Measurements from ENCODE around the gene GATA5. TPM values are rescaled to one million over a fixed set of nuclear protein-coding genes. Genes with fewer than 3 reads are reported as not detected.
A peak's percentile ranks its signal among the peaks of the same experiment; 100 is the strongest.

The GATA5 gene
- total and polyA plus RNA-seq, 2 donors from 2014 or later = 1.0 to 6.9 TPM

- no peaks in the 10 kb centered on the region for H3K36me3 ChIP-seq (ENCODE audit: control insufficient read depth in 2 of 3, insufficient read depth in 3 of 3, low read length in 3 of 3)
- no peaks in the 10 kb centered on the region for H3K9me3 ChIP-seq (ENCODE audit: control insufficient read depth in 2 of 3, insufficient read depth in 1 of 3, low read length in 3 of 3)
- H3K4me3 ChIP-seq (ENCODE audit: low read length in 3 of 3) = no peak overlapping the region
- H3K4me1 ChIP-seq (ENCODE audit: control insufficient read depth in 2 of 3, insufficient read depth in 2 of 3, low read depth in 1 of 3, low read length in 3 of 3) = peaks cover 0 to 22% (median 6%) of the 10 kb centered on the region in 3 donors
- DNase-seq = no peak
- intact Hi-C loops (cut with DNase I) = no loop called here
- no peaks in the 10 kb centered on the region for H3K27me3 ChIP-seq (ENCODE audit: control insufficient read depth, insufficient read depth, low read length)
- TF ChIP-seq CTCF (IDR thresholded peaks at IDR 0.05; ENCODE audit: borderline replicate concordance, extremely low read depth, insufficient read depth) = no peak
- no peak for FAIRE-seq
- no peak overlapping the region for H3K9ac ChIP-seq (ENCODE audit: low read length in 3 of 3)
- no peak overlapping the region for H3K27ac ChIP-seq (ENCODE audit: low read depth in 2 of 2, low read length in 2 of 2)
Measured at GRCh38 chr20:62429455-62430310, 46.1 kb downstream of the GATA5 start.

- TF ChIP-seq CTCF (IDR thresholded peaks at IDR 0.05; ENCODE audit: borderline replicate concordance, extremely low read depth, insufficient read depth) = no peak
- Histone ChIP-seq H3K27ac (ENCODE audit: low read depth in 2 of 2, low read length in 2 of 2) (no peak overlapping the region), H3K4me1 (ENCODE audit: control insufficient read depth in 2 of 3, insufficient read depth in 2 of 3, low read depth in 1 of 3, low read length in 3 of 3) (peaks cover 0 to 19% (median 3%) of the 10 kb centered on the region in 3 donors), H3K4me3 (ENCODE audit: low read length in 3 of 3) (no peak overlapping the region), H3K27me3 (ENCODE audit: control insufficient read depth, insufficient read depth, low read length) (no peaks in the 10 kb centered on the region), H3K9ac (ENCODE audit: low read length in 3 of 3) (no peak overlapping the region), H3K9me3 (ENCODE audit: control insufficient read depth in 2 of 3, insufficient read depth in 1 of 3, low read length in 3 of 3) (no peaks in the 10 kb centered on the region), H3K36me3 (ENCODE audit: control insufficient read depth in 2 of 3, insufficient read depth in 3 of 3, low read length in 3 of 3) (no peaks in the 10 kb centered on the region)
- FAIRE-seq (no peak), DNase-seq (peak in 1 of 5 donors; percentile 31)
- intact Hi-C loops (cut with DNase I) = no loop called here
Measured at GRCh38 chr20:62428396-62429295, 47.1 kb downstream of the GATA5 start.

GRCh38 chr20:62428002-62428372, 47.8 kb downstream of the GATA5 start:
- no peak overlapping the region for H3K4me3 ChIP-seq (ENCODE audit: low read length in 3 of 3)
- FAIRE-seq = no peak
- H3K4me1 ChIP-seq (ENCODE audit: control insufficient read depth in 2 of 3, insufficient read depth in 2 of 3, low read depth in 1 of 3, low read length in 3 of 3) = peaks cover 0 to 16% (median 3%) of the 10 kb centered on the region in 3 donors
- H3K9ac ChIP-seq (ENCODE audit: low read length in 3 of 3) = no peak overlapping the region
- intact Hi-C loops (cut with DNase I) = no loop called here
- no peaks in the 10 kb centered on the region for H3K9me3 ChIP-seq (ENCODE audit: control insufficient read depth in 2 of 3, insufficient read depth in 1 of 3, low read length in 3 of 3)
- no peak overlapping the region for H3K27ac ChIP-seq (ENCODE audit: low read depth in 2 of 2, low read length in 2 of 2)
- no peaks in the 10 kb centered on the region for H3K27me3 ChIP-seq (ENCODE audit: control insufficient read depth, insufficient read depth, low read length)
- DNase-seq = no peak
- TF ChIP-seq CTCF (IDR thresholded peaks at IDR 0.05; ENCODE audit: borderline replicate concordance, extremely low read depth, insufficient read depth) = no peak
- no peaks in the 10 kb centered on the region for H3K36me3 ChIP-seq (ENCODE audit: control insufficient read depth in 2 of 3, insufficient read depth in 3 of 3, low read length in 3 of 3)

Data from kidney (tissue), 14 donors.